ES-I3 (cell line): Measurements from ENCODE around the gene HPS6.

ENCODE experiments used
- H3K36me3 ChIP-seq: 2 replicates; pipeline ENCODE4 v1.6.1; 2013; ENCODE audit warnings: mild to moderate bottlenecking, low read length, control low read depth, moderate library complexity; ENCODE audit not compliant: insufficient read depth
- H3K4me1 ChIP-seq: 2 replicates; pipeline ENCODE4 v1.6.1; 2013; ENCODE audit warnings: mild to moderate bottlenecking, control low read depth, low read length; ENCODE audit not compliant: insufficient read depth
- H3K9ac ChIP-seq: 2 replicates; pipeline ENCODE4 v1.6.1; 2013; ENCODE audit warnings: low read depth, mild to moderate bottlenecking, low read length, moderate library complexity
- H3K9me3 ChIP-seq: 2 replicates; pipeline ENCODE4 v1.6.1; 2013; ENCODE audit warnings: mild to moderate bottlenecking, low read length, moderate library complexity; ENCODE audit not compliant: control insufficient read depth, insufficient read depth

The HPS6 gene

GRCh38 chr10:102101152-102101551, 36.0 kb downstream of the HPS6 start:
- no peaks in the 10 kb centered on the region for H3K9me3 ChIP-seq
- 0 out of 2 replicates have a peak, but pooled peaks cover 2% of the 10 kb centered on the region for H3K36me3 ChIP-seq
- no peak overlapping the region for H3K9ac ChIP-seq
- H3K4me1 ChIP-seq: no peaks in the 10 kb centered on the region

- Histone ChIP-seq H3K36me3 (peaks cover 8% of the 10 kb centered on the region; the same call in 1 of the 2 replicates), H3K4me1 (no peaks in the 10 kb centered on the region), H3K9me3 (no peaks in the 10 kb centered on the region), H3K9ac (no peak overlapping the region)
These were observed 37.3 kb downstream of the HPS6 start for GRCh38 chr10:102102421-102102820.

GRCh38 chr10:102106998-102107397, 41.8 kb downstream of the HPS6 start:
- Histone ChIP-seq H3K4me1 (no peaks in the 10 kb centered on the region), H3K9me3 (no peaks in the 10 kb centered on the region), H3K9ac (no peak overlapping the region), H3K36me3 (peaks cover 27% of the 10 kb centered on the region)

DNA sequence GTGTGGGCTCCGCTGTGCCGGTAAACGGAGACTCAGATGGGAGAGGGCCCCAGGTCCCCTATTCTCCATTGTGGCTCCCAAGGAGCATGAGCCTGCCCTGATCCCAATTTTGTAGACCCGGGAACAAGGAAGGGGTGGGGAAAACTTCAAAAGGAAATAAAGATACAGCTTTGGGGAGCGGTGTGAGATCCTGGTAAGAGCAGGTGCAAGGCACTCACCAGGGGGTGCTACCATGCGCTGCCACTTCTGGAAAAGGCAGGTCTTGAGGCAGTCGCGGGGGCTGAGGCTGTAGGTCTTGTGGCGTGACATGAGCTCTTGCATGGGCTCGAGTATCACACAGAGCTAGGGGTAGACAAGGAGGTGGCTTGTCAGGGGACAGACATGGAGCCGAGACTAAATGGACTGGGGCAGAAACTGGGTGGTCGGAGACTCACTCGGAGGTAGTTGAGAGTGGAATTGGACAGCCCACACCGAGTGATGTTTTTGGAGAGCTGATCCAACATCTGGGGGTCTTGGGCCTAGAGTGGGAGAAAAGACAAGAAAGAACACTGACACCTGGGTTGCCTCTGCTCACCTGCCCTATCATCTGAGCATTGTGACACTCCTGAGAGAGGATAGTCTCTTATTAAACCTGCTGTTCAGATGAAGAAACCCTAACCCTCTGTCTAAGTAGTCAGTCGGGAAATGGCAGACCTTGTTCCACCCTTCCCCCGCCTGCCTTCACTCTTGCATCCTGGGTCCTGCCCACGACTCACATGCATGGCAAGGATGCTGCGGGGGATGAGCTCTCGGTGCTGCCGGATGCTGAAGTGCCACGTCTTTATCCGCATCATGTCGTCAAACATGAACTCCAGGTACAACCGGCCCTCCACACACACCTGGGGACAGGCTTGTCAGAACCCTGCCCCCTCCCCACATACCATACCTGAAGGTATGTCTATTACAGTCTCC, 44.3 kb downstream of the HPS6 start:
- Histone ChIP-seq H3K9me3 (no peaks in the 10 kb centered on the region), H3K36me3 (peaks cover 27% of the 10 kb centered on the region), H3K4me1 (peaks cover 13% of the 10 kb centered on the region)

GRCh38 chr10:102111276-102111675, 46.1 kb downstream of the HPS6 start:
- H3K36me3 ChIP-seq: peaks cover 25% of the 10 kb centered on the region
- H3K9me3 ChIP-seq: no peaks in the 10 kb centered on the region
- no peak overlapping the region for H3K9ac ChIP-seq
- H3K4me1 ChIP-seq: peaks cover 23% of the 10 kb centered on the region

More for the DNA sequence above, 44.3 kb downstream of the HPS6 start:
- no peak overlapping the region for H3K9ac ChIP-seq

GRCh38 chr10:102112210-102112817, 47.2 kb downstream of the HPS6 start:
- H3K36me3 ChIP-seq: peaks cover 19% of the 10 kb centered on the region
- H3K4me1 ChIP-seq: peaks cover 32% of the 10 kb centered on the region
- no peak overlapping the region for H3K9ac ChIP-seq
- H3K9me3 ChIP-seq: no peaks in the 10 kb centered on the region

DNA sequence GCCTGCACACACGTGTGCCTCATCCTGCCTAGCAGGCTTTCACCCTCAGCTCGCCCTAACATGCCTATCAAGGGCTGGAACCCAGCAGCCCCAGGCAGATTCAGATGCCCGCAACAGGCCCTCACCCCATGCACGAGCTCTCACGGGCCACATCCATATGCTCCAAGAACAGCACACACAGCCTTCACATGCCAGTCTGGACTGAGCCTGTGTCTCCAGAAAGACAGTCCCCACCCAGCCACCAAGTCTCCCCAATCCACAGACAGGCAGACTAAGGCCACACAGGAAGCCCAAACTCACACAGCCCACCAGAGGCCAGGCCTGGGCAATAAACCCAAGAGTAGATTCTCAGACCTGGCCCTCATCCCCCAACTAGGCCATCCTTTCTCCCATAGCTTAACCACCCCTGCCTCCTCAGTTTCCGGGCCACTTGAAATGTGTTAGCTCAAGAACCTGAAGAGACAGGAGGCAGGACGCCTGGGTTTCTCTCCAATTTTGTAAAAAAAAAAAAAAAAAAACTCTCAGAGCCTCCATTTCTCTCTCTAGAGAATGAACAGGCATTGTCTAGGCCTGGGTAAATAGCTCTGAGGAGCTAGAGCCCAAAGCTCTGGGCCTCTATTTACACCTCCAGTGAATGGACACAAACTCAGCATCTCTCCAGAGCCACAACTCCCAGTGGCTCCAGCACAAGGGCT, 48.3 kb downstream of the HPS6 start:
- peaks cover 14% of the 10 kb centered on the region for H3K36me3 ChIP-seq
- H3K9ac ChIP-seq: peak overlapping the region; percentile 78
- H3K9me3 ChIP-seq: no peaks in the 10 kb centered on the region
- H3K4me1 ChIP-seq: peaks cover 40% of the 10 kb centered on the region

GRCh38 chr10:102113956-102114857, 49.1 kb downstream of the HPS6 start:
- peaks cover 46% of the 10 kb centered on the region for H3K4me1 ChIP-seq

DNA sequence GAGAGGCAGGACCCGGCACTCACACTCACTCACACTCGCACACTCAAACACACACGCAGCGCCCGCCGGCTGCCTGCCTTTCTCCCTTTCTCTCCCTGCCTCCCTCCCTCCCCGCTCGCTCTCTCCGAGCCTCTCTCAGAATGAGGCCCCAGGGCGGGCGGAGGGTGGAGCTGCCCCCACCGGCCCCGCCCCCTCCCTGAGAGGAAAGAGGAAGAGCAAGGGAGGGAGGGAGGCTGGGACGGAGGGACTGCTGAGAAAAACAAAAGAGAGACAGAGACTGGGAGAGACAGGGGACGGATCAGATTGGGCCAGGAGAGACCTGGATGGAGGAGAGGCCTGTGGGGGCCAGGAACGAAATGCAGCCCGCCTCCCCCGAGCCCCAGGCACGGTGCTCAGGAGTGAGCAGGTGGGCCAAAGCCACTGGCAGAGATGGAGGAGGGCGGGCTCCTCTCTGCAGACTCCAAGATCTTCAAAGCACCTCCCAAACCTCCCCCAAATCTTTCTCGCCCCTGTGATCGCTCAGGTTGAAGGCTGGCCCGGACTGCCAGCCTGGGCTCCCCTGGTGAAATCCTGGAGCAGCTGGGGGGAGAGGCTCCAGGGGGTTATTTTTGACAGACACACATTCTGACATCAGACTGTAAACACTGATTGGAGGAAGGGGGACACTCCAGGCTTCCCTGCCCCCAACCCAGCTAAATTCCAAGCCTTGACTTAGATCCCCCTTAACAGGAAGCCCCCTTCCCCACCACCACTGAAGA, 49.9 kb downstream of the HPS6 start:
- Histone ChIP-seq H3K36me3 (peaks cover 7% of the 10 kb centered on the region; the same call in 1 of the 2 replicates), H3K9me3 (no peaks in the 10 kb centered on the region), H3K4me1 (peaks cover 46% of the 10 kb centered on the region), H3K9ac (peak overlapping the region; percentile 52)

More at GRCh38 chr10:102113956-102114857, 49.1 kb downstream of the HPS6 start:
- Histone ChIP-seq H3K9ac (peak overlapping the region; percentile 78), H3K36me3 (peaks cover 9% of the 10 kb centered on the region), H3K9me3 (no peaks in the 10 kb centered on the region)

GRCh38 chr10:102115775-102116174, 50.6 kb downstream of the HPS6 start:
- no peaks in the 10 kb centered on the region for H3K9me3 ChIP-seq
- H3K36me3 ChIP-seq: no peaks in the 10 kb centered on the region
- H3K4me1 ChIP-seq: peaks cover 46% of the 10 kb centered on the region
- H3K9ac ChIP-seq: peak overlapping the region; percentile 52; the same call in 1 of the 2 replicates

- Histone ChIP-seq H3K9ac (no peak overlapping the region), H3K4me1 (peaks cover 48% of the 10 kb centered on the region)
These were observed 51.5 kb downstream of the HPS6 start for GRCh38 chr10:102116656-102117055.

More at GRCh38 chr10:102116656-102117055, 51.5 kb downstream of the HPS6 start:
- no peaks in the 10 kb centered on the region for H3K36me3 ChIP-seq
- H3K9me3 ChIP-seq: no peaks in the 10 kb centered on the region
